HG03097 (cell line): ENCODE data around the gene RHBDL1.
A peak's percentile ranks its signal among the peaks of the same experiment; 100 is the strongest.
"Not testable (repeated sequence)": the region's sequence is repeated elsewhere in the genome, so short reads cannot be mapped to it uniquely, and the experiment has no call there.

Experiments used
- ATAC-seq: cut with Tn5 transposase; IDR thresholded peaks from one replicate; pipeline ENCODE4 v1.9.1; 2021; ENCODE audit not compliant: unreplicated experiment, low FRiP score

RHBDL1 gene

GRCh38 chr16:704047-704446 is 28.6 kb downstream of the RHBDL1 start:
- ATAC-seq: no peak

- ATAC-seq: no peak
These were observed 29.3 kb downstream of the RHBDL1 start for GRCh38 chr16:704552-705380.

DNA sequence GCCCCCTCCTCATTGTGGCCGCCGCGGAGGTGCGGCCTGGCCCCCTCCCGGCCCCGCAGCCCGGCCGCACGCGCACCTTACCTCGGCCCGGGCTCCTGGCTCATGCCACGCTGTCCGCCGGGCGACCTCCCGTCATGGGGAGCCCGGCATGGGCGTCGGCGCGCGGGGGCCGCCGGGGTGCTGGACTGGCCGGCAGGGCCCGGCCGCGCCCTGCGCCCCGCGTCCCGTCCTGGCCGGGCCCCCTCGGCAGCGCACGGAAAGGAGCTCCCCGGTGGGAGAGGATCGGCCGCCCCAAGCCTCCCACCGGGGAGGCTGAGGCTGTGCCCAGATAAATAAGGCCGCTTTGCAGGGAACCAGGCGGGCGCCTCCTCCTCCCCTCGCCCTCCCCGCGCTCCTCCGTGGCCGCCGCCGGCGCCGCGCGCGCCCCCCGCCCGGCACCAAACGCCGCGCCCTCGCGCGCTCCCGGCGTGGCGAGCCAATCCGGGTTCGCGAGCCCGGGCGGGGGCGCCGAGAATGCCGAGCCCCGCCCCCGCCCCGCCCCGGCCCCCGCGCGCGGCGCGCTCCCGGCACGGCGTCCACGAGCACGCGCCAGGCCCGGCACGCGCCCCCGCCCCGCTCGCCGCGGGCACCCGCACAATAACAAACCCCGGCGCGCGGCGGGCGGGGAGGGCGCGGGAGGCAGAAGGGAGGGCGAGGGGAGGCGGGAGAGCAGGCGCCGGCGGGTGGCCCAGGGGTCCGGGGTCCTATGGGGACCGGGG is 30.1 kb downstream of the RHBDL1 start, which contains the start of gene FBXL16:
Gene FBXL16 (minus strand): TSS at position 371 of the 758 bp plus-strand sequence. CDS start 8,396 bp downstream, outside the sequence.
- ATAC-seq: no peak

DNA sequence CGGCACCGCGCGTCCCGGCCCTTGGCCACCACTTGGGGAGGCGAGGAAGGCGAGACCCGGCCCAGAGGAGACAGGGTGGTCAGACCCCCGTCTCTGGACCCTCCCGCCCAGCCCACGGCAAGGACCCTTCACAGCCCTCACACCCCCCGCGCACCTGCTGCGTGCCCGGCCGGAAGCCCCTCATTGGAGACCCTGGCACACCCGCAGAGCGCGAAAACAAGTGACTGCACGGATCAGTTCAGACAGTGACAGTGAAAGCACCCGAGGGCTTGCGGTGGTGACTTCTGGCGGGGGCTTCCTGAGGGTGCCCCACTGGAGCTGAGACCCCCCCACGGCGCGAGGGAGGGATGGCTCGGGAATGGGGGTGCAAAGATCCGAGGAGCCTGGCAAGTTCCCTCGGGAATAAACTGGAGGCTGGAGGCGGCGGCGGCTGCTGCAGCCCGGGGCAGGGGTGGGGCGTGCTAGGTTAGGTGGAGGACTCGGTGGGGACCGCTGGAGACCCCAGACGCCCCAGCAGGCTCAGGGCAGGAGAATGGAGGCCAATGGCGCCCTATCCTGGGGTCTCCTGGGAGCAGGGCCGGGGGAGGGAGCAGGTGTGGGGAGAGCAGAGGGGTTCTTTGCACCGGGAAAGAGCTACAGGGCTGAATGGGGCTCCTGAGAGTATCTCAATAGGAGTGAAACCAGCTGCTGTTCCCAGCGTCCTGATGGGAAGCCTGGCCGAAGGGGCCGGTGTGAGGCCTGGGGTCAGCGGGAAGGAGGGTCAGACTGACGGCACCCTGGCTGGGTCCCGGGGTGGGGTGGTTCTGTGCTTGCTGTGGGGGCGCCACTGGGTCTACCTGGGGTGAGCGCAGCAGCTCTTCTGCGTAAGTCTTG is 31.0 kb downstream of the RHBDL1 start:
- ATAC-seq: no peak

GRCh38 chr16:707062-707538 is 31.6 kb downstream of the RHBDL1 start:
- ATAC-seq: no peak

- no peak for ATAC-seq
These were observed 32.5 kb downstream of the RHBDL1 start for GRCh38 chr16:708019-708418.

- ATAC-seq: no peak
These were observed 33.5 kb downstream of the RHBDL1 start for GRCh38 chr16:708959-709358.

DNA sequence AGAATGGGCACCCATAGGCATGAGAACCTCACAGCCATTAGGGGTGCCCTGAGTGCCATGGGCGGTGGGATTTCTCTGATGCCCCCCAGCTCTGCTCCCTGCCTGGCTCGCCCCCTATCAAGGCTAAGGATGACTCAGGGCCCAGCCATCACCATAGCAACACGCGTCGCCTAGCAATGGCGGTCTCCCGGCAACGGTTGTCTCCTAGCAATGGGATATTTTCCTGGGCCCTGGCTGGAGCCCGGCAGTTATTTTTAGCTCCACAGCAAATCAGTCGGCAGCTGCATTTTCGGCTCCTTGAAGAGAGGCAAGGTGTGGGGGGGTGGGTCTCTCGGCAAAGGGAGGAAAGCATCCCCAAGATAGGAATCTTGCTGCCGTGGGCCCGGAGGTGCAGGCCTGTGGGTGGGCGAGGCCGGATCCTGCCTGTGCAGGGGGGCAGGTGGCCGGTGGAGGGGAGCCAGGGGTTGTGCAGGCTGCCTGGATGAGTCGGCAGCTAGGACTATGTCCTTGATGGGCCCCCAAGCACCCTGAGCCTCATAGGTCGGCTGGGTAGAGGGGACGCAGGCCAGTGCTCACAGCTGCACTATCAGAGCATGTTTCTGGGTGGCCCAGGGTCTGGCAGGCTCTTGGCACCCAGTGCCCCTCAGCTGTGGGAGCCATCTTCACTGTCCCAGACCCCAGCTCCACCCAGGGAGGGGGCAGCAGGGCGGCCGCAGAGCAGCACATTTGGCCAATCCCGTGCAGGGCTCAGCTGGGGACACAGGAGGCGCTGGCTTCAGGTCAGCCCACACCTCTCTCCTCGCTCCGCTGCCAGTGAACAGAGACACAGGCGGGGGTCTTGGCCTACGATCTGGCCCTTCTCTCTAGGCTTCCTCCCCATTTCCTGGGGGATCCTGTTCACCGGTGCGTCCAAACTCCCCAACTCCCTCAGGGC is 34.4 kb downstream of the RHBDL1 start:
- ATAC-seq: no peak

DNA sequence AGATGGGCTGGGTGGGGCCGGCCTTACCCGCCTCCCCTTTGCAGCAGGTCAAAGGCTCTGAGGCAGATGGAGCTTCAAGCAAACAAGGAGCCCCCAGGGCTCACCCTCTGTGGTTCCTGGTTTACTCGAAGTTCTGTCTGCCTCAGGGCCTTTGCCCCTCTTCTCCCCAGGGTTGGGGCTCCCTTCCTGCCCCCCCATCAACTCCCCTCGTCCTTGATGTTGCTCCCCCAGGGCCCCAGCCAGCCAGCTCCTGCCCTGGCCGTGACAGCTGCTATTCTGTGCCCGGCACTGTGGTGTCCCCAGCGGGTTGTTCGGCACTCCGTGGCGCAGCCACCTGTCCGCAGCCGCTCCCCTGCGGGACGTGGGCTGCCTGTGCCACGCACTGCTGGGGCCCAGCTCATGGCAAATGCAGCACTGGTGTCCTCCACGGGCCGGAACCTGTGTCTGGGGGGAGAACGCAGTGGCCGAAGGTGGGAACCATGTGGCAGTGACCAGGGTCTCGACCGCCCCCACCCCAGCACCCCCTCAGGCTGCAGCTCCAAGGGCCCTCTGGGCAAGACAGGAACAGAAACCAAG is 35.1 kb downstream of the RHBDL1 start:
- no peak for ATAC-seq

GRCh38 chr16:711084-711483 is 35.6 kb downstream of the RHBDL1 start:
- no peak for ATAC-seq

DNA sequence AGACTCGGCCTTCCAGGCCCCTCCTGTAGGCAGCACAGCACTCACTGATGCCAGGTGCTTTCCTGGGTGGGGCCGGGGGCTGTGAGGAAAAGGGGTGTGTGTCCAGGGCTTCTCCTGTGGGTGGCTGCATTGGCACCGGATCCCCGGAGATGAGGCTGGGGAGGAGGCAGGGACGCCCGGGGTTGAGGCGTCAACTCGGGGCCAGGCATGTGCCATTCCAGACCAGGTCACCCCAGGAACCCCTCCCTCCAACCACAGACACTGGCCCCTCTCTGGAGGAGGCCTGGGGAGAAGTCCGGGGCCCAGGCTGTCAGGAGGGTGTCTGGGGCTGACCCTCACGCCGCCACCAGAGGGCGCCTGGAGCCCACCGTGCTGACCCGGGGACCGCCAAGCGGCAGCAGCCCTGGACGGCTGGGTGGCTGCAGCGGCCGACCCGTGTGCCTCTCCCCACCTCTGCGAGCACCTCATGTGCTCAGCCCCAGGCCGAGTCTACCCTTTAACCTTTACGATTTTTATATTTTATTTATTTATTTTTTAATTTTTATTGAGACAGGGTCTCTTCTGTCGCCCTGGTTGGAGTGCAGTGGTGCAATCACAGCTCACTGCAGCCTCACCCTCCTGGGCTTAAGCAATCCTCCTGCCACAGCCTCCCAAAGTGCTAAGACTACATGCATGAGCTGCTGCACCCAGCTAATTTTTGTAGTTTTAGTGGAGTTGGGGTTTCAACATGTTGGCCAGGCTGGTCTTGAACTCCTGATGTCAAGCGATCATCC is 36.3 kb downstream of the RHBDL1 start:
- no peak for ATAC-seq

DNA sequence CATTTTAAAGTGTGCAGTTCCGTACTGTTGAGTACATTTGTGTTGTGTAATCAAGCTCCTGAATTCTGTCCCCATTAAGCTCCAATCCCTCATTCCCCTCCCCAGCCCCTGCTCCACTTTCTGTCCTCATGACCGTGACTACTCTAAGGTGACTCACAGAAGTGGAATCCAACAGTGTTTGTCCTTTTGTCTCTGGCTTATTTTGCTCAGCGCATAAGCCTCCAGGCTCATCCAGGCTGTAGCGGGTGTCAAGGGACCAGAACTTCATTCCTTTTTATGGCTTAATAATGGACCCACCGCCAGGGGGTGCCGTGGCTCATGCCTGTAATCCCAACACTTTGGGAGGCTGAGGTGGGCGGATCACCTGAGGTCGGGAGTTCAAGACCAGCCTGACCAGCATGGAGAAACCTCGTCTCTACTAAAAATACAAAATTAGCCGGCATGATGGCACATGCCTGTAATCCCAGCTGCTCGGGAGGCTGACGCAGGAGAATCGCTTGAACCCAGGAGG is 37.3 kb downstream of the RHBDL1 start:
- ATAC-seq: not testable (repeated sequence)

- no peak for ATAC-seq
These were observed 38.6 kb downstream of the RHBDL1 start for GRCh38 chr16:714079-714478.

- peak; percentile 47 for ATAC-seq
These were observed 39.3 kb downstream of the RHBDL1 start, which contains the start of gene METRN for GRCh38 chr16:714558-715476. TSS of gene METRN (plus strand) at chr16:715118. CDS start at chr16:715290, 172 bp downstream.

- no peak for ATAC-seq
These were observed 40.2 kb downstream of the RHBDL1 start for GRCh38 chr16:715477-716199.

- ATAC-seq: no peak
These were observed 40.7 kb downstream of the RHBDL1 start for GRCh38 chr16:716200-716568.
